ENCODE results near the gene OSTF1.

OSTF1 gene

GRCh38 chr9:75085640-75086039 is 2.7 kb upstream of the OSTF1 start:
- no peak for DNase-seq (ENCODE audit: low read depth)

GRCh38 chr9:75086541-75087288 is 1.6 kb upstream of the OSTF1 start:
- no peak for DNase-seq (ENCODE audit: low read depth)

GRCh38 chr9:75087289-75087823 is 958 bp upstream of the OSTF1 start:
- DNase-seq (ENCODE audit: low read depth), result no peak

GRCh38 chr9:75088646-75089372 is 495 bp downstream of the OSTF1 start:
- DNase-seq (ENCODE audit: low read depth), result no peak

- no peak for DNase-seq (ENCODE audit: low read depth)
Measured at GRCh38 chr9:75089373-75089766, 1.1 kb downstream of the OSTF1 start.

- DNase-seq (ENCODE audit: low read depth), result no peak
Measured at GRCh38 chr9:75090579-75090978, 2.3 kb downstream of the OSTF1 start.

GRCh38 chr9:75092766-75093165 is 4.5 kb downstream of the OSTF1 start:
- DNase-seq (ENCODE audit: low read depth), result no peak

GRCh38 chr9:75096796-75097195 is 8.5 kb downstream of the OSTF1 start:
- DNase-seq (ENCODE audit: low read depth), result no peak

- DNase-seq (ENCODE audit: low read depth), result no peak
Measured at GRCh38 chr9:75101004-75101588, 12.8 kb downstream of the OSTF1 start.

- DNase-seq (ENCODE audit: low read depth), result no peak
Measured at GRCh38 chr9:75102177-75102790, 14.0 kb downstream of the OSTF1 start.

- no peak for DNase-seq (ENCODE audit: low read depth)
Measured at GRCh38 chr9:75104607-75105006, 16.3 kb downstream of the OSTF1 start.

- DNase-seq (ENCODE audit: low read depth), result no peak
Measured at GRCh38 chr9:75105019-75105540, 16.8 kb downstream of the OSTF1 start.

GRCh38 chr9:75105841-75106240 is 17.5 kb downstream of the OSTF1 start:
- no peak for DNase-seq (ENCODE audit: low read depth)

GRCh38 chr9:75106857-75107256 is 18.5 kb downstream of the OSTF1 start:
- DNase-seq (ENCODE audit: low read depth), result no peak

- DNase-seq (ENCODE audit: low read depth), result peak; percentile 15
Measured at GRCh38 chr9:75108571-75108970, 20.3 kb downstream of the OSTF1 start.

GRCh38 chr9:75109210-75109839 is 21.0 kb downstream of the OSTF1 start:
- no peak for DNase-seq (ENCODE audit: low read depth)

GRCh38 chr9:75111019-75111622 is 22.8 kb downstream of the OSTF1 start:
- DNase-seq (ENCODE audit: low read depth), result no peak

- no peak for DNase-seq (ENCODE audit: low read depth)
Measured at GRCh38 chr9:75112789-75113188, 24.5 kb downstream of the OSTF1 start.

- no peak for DNase-seq (ENCODE audit: low read depth)
Measured at GRCh38 chr9:75116306-75116705, 28.0 kb downstream of the OSTF1 start.

GRCh38 chr9:75117564-75117963 is 29.2 kb downstream of the OSTF1 start:
- no peak for DNase-seq (ENCODE audit: low read depth)

- no peak for DNase-seq (ENCODE audit: low read depth)
Measured at GRCh38 chr9:75120686-75121085, 32.4 kb downstream of the OSTF1 start.

Data from GM04503 (cell line).